GM18505 (cell line): Measurements from ENCODE around the gene BEST3.

Experiments
- ATAC-seq: cut with Tn5 transposase; IDR thresholded peaks from one replicate; pipeline ENCODE4 v1.9.1; 2021; ENCODE audit not compliant: unreplicated experiment
- POLR2A ChIP-seq: IDR thresholded peaks from 4 replicates; pipeline ENCODE4 v1.6.1; 2011; ENCODE audit warnings: borderline replicate concordance; ENCODE audit not compliant: insufficient read depth, insufficient read length; ENCODE audit errors: extremely low read depth

The BEST3 gene

DNA sequence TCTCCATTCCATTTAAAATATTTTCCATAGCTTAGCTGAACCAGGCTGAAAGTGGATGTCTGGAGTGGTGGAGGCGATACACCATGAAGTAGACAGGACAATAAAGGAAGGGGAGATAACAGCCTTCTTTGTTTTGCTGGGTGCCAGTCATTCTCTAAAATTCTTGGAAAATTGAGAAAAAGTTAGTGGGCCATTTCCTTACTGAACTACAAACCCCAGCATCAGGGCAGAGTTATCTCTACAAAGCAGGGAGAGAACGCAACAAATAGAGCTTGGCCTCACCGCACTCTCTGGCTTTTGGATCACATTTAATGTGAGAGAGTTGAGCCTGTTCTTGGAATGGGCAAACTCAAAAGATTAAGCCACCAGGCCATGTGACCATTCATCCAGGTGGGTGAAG, 47.2 kb downstream of the BEST3 start:
- no peak for ATAC-seq
- TF ChIP-seq POLR2A: no peak

DNA sequence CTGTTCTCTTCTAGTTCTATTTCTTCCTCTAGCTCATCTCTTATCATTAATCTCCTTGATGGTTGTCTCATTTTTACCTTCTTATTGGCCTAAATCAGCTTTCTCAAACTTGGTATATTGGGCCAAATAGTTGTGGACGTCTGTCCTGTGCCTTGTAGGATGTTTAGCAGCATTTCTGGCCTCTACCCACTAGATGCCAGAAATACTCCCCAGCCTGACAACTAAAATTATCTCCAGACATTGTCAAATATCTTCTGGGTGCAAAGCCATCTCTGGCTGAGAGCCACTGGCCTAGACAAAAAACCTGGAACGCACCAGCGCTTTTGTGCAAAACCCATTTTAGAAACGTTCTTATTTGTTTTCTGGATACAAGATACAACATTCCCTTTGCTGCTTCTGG, 49.6 kb downstream of the BEST3 start:
- no peak for TF ChIP-seq POLR2A
- no peak for ATAC-seq

DNA sequence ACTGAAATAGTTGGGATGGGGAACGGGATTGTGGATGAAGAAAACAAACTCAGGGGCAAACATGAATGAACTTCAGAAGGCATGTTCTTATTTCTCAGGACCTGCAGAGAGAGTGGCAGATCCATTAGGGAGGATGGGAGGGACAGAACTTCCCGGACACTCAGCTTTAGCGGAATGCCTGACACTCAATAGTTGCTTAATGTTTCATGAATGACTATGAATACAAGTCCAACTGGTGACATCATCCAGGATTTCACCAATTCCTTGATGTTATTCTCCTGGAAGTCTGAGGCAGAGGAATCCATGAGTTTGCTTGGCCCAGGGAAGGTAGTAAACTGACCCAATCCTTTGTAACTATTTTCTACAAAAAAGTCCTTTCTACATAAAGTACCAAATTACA, 50.6 kb downstream of the BEST3 start:
- ATAC-seq: no peak
- TF ChIP-seq POLR2A: no peak

DNA sequence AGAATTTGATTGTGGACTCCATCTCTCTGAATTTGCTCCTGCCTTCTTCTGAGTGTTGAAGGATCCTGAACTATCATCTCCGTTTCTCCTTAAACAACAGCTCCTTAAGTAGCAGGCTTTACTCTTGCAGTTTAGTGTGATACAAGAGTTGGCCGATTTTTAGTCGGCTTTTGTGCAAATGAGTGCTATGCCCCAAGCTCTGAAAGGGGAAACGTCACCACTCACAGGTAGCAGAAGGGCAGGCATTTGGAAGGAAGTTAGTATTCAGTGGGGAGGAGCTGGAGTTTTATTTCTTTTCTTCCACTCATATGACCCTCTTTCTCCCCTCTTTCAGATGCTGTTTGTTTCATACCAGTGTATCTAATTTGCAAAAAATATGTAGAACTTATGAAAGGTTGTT, 51.9 kb downstream of the BEST3 start:
- no peak for ATAC-seq
- no peak for TF ChIP-seq POLR2A

DNA sequence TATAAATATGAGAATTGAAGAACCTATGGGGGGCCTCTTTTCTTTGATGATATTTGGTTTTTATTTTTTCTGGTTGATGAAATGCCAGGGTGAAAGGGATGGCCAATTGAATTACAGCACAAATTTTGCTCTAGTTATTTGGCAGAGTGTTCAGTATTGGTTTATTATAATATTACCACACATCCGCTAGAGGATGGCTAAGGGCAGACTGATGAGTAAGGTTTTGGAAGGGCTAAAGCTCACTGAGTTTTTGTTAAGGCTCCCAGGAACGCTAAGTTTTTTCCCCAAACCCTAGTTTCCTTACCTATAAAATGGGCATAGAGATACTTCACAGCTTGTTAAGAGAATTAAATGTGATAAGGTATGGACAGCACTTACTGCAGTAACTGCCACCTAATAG, 54.1 kb downstream of the BEST3 start:
- TF ChIP-seq POLR2A: no peak
- no peak for ATAC-seq

DNA sequence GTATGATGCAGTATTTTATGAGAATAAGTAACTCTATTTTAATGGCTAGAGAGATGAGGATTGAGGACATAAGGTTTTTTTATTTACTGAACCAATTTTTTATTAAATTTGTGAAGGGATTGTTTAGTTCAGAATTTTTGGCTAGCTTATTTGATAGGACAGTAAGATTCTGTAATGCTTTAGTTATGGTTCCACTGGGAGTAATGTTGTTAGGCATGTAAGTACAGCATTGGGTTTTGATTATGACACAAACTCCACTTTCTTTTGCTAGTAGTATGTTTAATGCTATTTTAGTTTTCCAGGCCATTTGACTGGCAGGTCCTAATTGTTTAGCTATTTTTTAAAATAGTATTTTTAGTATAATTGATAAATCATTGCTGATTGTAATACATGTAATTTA, 54.6 kb downstream of the BEST3 start:
- no peak for TF ChIP-seq POLR2A
- ATAC-seq: no peak

DNA sequence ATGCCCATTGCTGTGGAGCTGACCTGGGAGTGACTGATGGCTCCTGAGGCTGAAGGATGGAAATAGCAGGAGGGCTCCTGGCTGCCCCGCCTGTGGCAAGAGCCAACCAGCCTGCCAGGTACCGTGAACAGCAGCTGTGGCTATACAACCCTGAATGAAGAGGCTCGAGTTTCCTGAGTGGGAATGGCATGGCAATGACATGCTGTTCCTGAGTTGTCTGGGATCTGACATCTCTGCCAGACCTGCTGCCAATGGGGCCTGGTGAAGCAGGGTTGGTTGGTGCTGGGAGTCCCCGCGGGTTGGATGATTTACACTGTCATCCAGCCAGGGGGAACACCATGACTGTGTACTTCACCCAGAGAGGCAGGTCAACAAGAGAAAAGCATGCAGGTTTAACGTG, 56.6 kb downstream of the BEST3 start:
- no peak for ATAC-seq
- TF ChIP-seq POLR2A: no peak

DNA sequence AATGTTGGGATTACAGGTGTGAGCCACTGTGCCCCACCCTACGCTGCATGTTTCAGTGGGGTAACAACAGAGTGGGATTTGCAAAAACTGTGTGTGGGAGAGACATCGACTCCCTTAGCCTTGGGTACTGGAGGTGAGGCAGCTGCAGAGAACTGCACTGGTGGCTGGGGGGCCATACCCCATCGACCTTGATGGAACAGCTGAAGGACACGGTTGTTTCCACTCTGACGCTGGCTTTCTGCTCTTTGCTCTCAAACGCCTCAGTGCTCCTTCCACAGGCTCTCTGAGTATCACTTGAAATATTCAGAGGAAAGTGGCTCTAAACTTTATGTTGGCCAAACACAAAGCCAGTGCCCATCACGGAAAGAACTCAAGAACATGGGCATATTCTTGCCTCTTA, 57.6 kb downstream of the BEST3 start:
- no peak for TF ChIP-seq POLR2A
- ATAC-seq: no peak

DNA sequence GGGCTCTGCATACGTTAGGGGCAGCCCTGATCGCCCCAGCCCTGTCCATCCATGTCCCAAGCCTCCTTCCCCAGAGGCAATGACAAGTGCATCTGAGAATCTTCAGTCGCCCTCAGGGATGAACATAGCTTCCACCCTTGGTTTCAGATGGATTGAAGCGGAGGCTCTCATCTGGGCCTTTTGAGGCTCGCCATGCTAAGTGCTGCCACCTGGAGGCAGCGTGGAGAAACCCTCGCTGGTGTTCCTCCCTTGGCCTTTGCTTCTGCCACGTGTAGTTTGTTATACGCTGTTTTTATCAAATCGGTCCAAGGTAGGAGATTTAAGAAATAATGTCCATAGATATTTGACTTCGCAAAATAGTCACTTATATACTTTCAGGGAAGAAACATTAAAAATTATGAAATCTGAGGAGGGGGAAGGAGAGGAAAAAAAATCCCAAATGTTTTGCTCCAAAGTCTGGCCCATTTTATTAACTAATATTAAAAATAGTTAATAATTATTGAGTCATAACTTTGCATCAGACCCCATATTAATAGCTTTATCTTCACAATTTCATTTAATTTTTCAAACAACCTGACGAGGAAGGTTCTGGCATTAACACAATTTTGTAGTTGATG, 59.6 kb downstream of the BEST3 start:
- no peak for TF ChIP-seq POLR2A
- peak; percentile 89 for ATAC-seq

DNA sequence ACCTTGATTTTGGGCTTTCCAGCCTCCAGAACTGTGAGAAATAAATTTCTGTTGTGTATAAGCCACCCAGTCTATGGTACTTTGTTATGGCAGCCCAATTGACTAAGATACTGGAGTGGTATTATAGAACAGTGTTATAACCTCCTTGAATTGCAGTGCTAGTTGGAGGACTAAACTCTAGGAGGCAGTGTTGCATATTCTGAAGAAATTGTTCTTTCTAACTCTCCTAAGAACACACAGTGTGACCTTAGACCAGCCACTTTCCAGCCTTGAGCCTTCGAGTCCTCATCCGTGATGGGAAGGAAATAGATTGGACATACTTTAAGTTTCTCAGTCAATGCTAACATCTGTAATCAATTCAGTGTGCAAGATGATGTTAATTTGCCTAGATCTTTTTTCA, 66.0 kb downstream of the BEST3 start:
- TF ChIP-seq POLR2A: no peak
- no peak for ATAC-seq

DNA sequence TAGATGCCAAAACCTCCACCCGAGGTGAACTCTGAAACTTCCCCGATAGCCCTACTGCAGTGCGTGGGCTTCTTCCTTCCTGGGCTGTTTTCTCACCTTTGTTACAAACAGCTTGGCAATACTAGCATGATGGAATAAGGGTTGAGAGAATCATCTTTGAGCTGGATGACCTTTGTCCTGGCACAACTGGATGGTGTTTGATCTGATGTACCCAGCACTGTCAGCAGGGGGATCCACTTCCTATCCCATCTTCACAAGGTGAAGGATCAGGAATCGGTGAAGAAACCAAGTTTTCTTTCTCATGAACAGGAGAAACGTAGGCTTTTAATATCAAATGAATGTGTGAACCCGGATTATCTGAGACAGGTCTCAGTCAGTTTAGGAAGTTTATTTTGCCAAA, 68.9 kb downstream of the BEST3 start:
- TF ChIP-seq POLR2A: no peak
- no peak for ATAC-seq

DNA sequence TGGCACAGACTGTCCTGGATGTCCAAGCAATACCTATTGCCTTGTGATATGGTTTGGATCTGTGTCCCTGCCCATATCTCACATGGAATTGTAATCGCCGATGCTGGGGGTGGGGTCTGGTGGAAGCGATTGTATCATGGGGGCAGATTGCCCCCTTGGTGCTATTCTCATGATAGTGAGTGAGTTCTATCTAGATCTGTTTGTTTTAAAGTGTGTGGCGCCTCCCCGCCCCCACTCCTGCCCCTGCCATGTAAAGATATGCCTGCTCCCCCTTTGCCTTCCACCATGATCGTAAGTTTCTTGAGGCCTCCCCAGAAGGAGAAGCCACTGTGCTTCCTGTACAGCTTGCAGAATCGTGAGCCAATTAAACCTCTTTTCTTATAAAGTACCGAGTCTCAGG, 71.6 kb downstream of the BEST3 start:
- no peak for ATAC-seq
- TF ChIP-seq POLR2A: no peak

DNA sequence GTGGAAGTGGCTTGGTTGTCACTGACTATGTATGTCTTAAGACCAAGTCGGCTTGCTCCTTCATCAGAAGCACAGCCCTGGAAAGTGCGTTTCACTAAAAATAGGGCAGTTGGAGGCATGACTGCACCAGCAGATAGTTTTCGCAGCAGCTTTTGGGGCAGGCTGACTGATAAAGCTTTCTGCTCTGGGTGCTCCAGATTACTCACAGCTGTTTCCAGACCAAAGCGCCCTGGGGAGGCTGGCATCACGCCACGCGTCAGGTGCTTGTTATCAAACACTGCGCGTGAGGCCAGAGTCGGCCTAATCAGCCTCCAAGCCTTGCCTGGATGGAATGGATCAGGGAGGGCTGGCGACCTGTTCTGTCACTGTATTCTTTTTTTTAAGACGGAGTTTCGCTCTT, 75.1 kb downstream of the BEST3 start:
- no peak for TF ChIP-seq POLR2A
- no peak for ATAC-seq

DNA sequence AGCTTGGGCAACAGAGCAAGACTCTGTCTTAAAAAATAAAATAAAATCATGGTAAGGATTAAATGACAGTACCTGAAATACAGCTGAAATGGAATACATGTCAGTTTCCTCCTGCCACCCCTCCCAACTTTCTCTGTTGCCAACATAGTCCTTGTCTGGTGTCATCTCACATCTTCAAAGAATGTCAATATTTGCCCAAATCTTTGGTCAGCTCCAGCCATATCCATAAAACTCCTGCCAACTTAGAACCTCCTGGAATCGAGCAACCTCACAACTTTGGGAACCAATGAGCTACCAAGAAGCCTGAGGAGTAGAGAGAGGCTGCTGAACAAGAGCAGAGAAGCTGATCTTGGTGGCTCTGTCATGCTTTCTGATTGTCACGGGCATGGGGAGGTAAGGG, 77.6 kb downstream of the BEST3 start:
- TF ChIP-seq POLR2A: no peak
- ATAC-seq: no peak

DNA sequence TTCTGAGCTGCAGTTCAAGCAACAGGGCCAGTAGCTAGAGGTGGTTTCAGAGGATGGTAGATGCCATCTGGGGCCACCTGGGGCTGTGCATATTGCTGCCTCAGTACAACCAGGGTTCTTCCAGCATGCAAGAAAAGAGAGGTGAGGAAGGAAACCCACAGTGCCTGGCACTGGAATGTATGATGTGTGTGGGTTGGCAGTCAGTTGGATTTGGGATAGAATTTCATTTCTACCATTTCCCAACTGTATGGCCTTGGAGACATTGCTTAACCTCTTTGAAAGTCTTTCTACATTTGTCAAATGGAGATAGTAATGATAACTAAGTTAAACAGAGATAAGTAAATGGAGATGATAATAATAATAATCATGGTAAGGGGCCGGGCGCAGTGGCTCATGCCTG, 78.2 kb downstream of the BEST3 start:
- TF ChIP-seq POLR2A: no peak
- no peak for ATAC-seq
